KMS-11 (cell line): ENCODE data around the gene SMPD3.

Experiments used
- H2AFZ ChIP-seq: fragments of 200-600 bp; sonication (generic); 2 replicates; pipeline ENCODE4 v1.6.1; 2016; ENCODE audit warnings: antibody characterized with exemption, mixed run types, low read depth
- H3K27ac ChIP-seq: fragments of 200-600 bp; sonication (generic); 2 replicates; pipeline ENCODE4 v1.6.1; 2016; ENCODE audit warnings: mild to moderate bottlenecking, mixed run types
- H3K27me3 ChIP-seq: fragments of 200-600 bp; sonication (generic); 2 replicates; pipeline ENCODE4 v1.6.1; 2017; ENCODE audit warnings: mild to moderate bottlenecking, low read depth, mixed run types, moderate library complexity; ENCODE audit not compliant: insufficient read depth
- H3K36me3 ChIP-seq: fragments of 200-600 bp; sonication (generic); 2 replicates; pipeline ENCODE4 v1.6.1; 2017; ENCODE audit warnings: mild to moderate bottlenecking, mixed run types; ENCODE audit not compliant: insufficient read depth
- H3K4me1 ChIP-seq: fragments of 200-600 bp; sonication (generic); 2 replicates; pipeline ENCODE4 v1.6.1; 2016; ENCODE audit warnings: mild to moderate bottlenecking, low read depth, mixed run types; ENCODE audit not compliant: poor library complexity, severe bottlenecking
- H3K4me2 ChIP-seq: fragments of 200-600 bp; sonication (generic); 2 replicates; pipeline ENCODE4 v1.7.0; 2016; ENCODE audit warnings: mild to moderate bottlenecking, mixed run types
- H3K4me3 ChIP-seq: fragments of 200-600 bp; sonication (generic); IDR thresholded peaks from 2 replicates; pipeline ENCODE4 v1.6.1; 2017; ENCODE audit warnings: low read depth, low read length, mixed read lengths; ENCODE audit not compliant: insufficient read depth
- H3K79me2 ChIP-seq: fragments of 200-600 bp; sonication (generic); 2 replicates; pipeline ENCODE4 v1.6.1; 2016; ENCODE audit warnings: low read depth, mixed run types; ENCODE audit not compliant: insufficient read depth
- H3K9ac ChIP-seq: fragments of 200-600 bp; sonication (generic); 2 replicates; pipeline ENCODE4 v1.6.1; 2016; ENCODE audit warnings: mild to moderate bottlenecking, mixed run types
- H4K20me1 ChIP-seq: fragments of 200-600 bp; sonication (generic); 2 replicates; pipeline ENCODE4 v1.6.1; 2016; ENCODE audit warnings: mild to moderate bottlenecking, mixed run types; ENCODE audit not compliant: insufficient read depth
- CTCF ChIP-seq: fragments of 200-600 bp; sonication (generic); conservative IDR thresholded peaks from 2 replicates; pipeline ENCODE4 v1.6.1; 2017; ENCODE audit warnings: low read depth, mild to moderate bottlenecking, antibody characterized with exemption, low read length, moderate library complexity, mixed read lengths

SMPD3 gene

DNA sequence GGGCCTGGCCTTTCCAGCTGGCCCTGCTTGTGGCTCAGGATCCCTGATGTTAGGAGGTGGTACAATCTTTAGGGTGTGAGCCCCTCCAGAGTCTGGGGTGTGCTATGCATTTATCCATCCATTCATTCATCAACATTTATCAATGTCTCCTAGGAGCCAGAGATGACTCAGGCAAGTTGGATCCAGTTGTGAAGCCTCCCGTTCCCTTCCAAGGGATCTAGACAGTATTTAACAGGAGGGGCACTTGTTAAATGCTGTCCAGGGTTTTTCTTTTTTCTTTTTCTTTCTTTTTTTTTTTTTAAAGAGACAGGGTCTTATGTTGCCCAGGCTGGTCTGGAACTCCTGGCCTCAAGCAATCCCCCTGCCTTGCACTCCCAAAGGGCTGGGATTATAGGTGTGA is 42.0 kb upstream of the SMPD3 start:
- H3K4me3 ChIP-seq = no peak overlapping the region
- TF ChIP-seq CTCF = no peak
- H3K27me3 ChIP-seq = no peaks in the 10 kb centered on the region
- no peaks in the 10 kb centered on the region for H3K36me3 ChIP-seq
- no peak overlapping the region for H3K9ac ChIP-seq
- peaks cover 2% of the 10 kb centered on the region for H3K4me1 ChIP-seq
- no peaks in the 10 kb centered on the region for H3K79me2 ChIP-seq
- H3K4me2 ChIP-seq = no peak overlapping the region
- no peaks in the 10 kb centered on the region for H4K20me1 ChIP-seq
- no peak overlapping the region for H3K27ac ChIP-seq
- no peak overlapping the region for H2AFZ ChIP-seq

- no peak overlapping the region for H3K4me2 ChIP-seq
- no peaks in the 10 kb centered on the region for H3K79me2 ChIP-seq
- H2AFZ ChIP-seq = no peak overlapping the region
- no peak for TF ChIP-seq CTCF
- no peaks in the 10 kb centered on the region for H4K20me1 ChIP-seq
- peaks cover 2% of the 10 kb centered on the region for H3K4me1 ChIP-seq
- no peak overlapping the region for H3K27ac ChIP-seq
- no peak overlapping the region for H3K4me3 ChIP-seq
- H3K36me3 ChIP-seq = no peaks in the 10 kb centered on the region
- H3K9ac ChIP-seq = no peak overlapping the region
- H3K27me3 ChIP-seq = no peaks in the 10 kb centered on the region
Observed at GRCh38 chr16:68488554-68488953, 40.2 kb upstream of the SMPD3 start.

GRCh38 chr16:68487669-68488068 is 39.4 kb upstream of the SMPD3 start:
- H4K20me1 ChIP-seq = no peaks in the 10 kb centered on the region
- no peaks in the 10 kb centered on the region for H3K79me2 ChIP-seq
- no peaks in the 10 kb centered on the region for H3K36me3 ChIP-seq
- no peak overlapping the region for H3K27ac ChIP-seq
- no peak overlapping the region for H3K4me2 ChIP-seq
- no peak overlapping the region for H2AFZ ChIP-seq
- no peak overlapping the region for H3K4me3 ChIP-seq
- TF ChIP-seq CTCF = no peak
- H3K27me3 ChIP-seq = no peaks in the 10 kb centered on the region
- H3K4me1 ChIP-seq = peaks cover 2% of the 10 kb centered on the region
- H3K9ac ChIP-seq = no peak overlapping the region

GRCh38 chr16:68487203-68487514 is 38.9 kb upstream of the SMPD3 start:
- Histone ChIP-seq H3K27ac (no peak overlapping the region), H3K9ac (no peak overlapping the region), H3K27me3 (no peaks in the 10 kb centered on the region), H3K4me3 (no peak overlapping the region), H2AFZ (no peak overlapping the region), H3K79me2 (no peaks in the 10 kb centered on the region), H3K4me1 (peaks cover 2% of the 10 kb centered on the region), H3K36me3 (no peaks in the 10 kb centered on the region), H3K4me2 (no peak overlapping the region), H4K20me1 (no peaks in the 10 kb centered on the region)
- no peak for TF ChIP-seq CTCF
